K562 (cell line): ENCODE data around the gene CALHM1. TPM values are rescaled to one million over a fixed set of nuclear protein-coding genes. Genes with fewer than 3 reads are reported as not detected.

Experiments
- ATAC-seq: fragments of 200-7000 bp; cut with Tn5 transposase; 3 replicates; pipeline ENCODE4 v1.9.1; 2020; ENCODE audit warnings: moderate library complexity
- BruUV-seq: library from RNA; stranded (reverse); fragments of 400-500 nt; replicated peaks from 2 replicates; lab custom pipeline; 2021; lab: Mats Ljungman, UMichigan
- CTCF ChIA-PET: fragments of 300-600 bp; formaldehyde crosslinking; extraction: SDS; loops from one replicate; lab custom pipeline; 2021; ENCODE audit warnings: low intra/inter-chr PET ratio; lab: Yijun Ruan, JAX
- POLR2A ChIA-PET: fragments of 300-600, 350-650 bp; sonication (Branson Sonifier 250); formaldehyde crosslinking; extraction: SDS; loops from one replicate; lab custom pipeline; 2021; ENCODE audit warnings: antibody characterized with exemption, inconsistent platforms; lab: Yijun Ruan, JAX
- DNase-seq, 4 experiments: peaks; one replicate each; pipeline versions ENCODE4 v3.0.0 to v3.0.0-alpha.2; 2011 to 2018; ENCODE audit warnings: low spot score in 3 of 4, mixed read lengths in 3 of 4; ENCODE audit errors: extremely low read depth in 1 of 4
- FAIRE-seq: peaks from 2 replicates; lab custom pipeline; 2011; peaks lifted over from hg19 to GRCh38; lab: Jason Lieb, UNC
- H2AFZ ChIP-seq: 2 replicates; pipeline ENCODE4 v1.6.0; 2011; ENCODE audit warnings: low read depth, low read length, control low read depth, inconsistent platforms
- H3K27ac ChIP-seq: fragments of 200-600 bp; 3 replicates; pipeline ENCODE4 v1.8.0; 2011; ENCODE audit warnings: low read depth, mild to moderate bottlenecking, control low read depth, inconsistent platforms, low read length, moderate library complexity, mixed read lengths; ENCODE audit errors: extremely low read depth
- H3K27me3 ChIP-seq, 2 experiments: fragments of 300-600 bp in 1 of 2; 2 replicates in 1 of 2; 3 replicates in 1 of 2; pipeline versions ENCODE4 v1.6.0 to v1.8.0; 2011; ENCODE audit warnings: inconsistent platforms in 2 of 2, low read length in 2 of 2, mild to moderate bottlenecking in 1 of 2, mixed read lengths in 1 of 2, moderate library complexity in 1 of 2; ENCODE audit not compliant: control insufficient read depth in 2 of 2, insufficient read depth in 2 of 2
- H3K36me3 ChIP-seq: fragments of 300-600 bp; 3 replicates; pipeline ENCODE4 v1.8.0; 2011; ENCODE audit warnings: mild to moderate bottlenecking, low read length, inconsistent platforms; ENCODE audit not compliant: control insufficient read depth, insufficient read depth
- H3K4me1 ChIP-seq, 2 experiments: fragments of 200-600 bp in 1 of 2; replicated peaks in 1 of 2; 2 replicates in 1 of 2; 3 replicates in 1 of 2; pipeline versions ENCODE4 v1.5.1 to v1.8.0; 2011; ENCODE audit warnings: inconsistent platforms in 2 of 2, low read length in 2 of 2, mild to moderate bottlenecking in 1 of 2, mixed read lengths in 1 of 2, moderate library complexity in 1 of 2; ENCODE audit not compliant: control insufficient read depth in 2 of 2, insufficient read depth in 2 of 2
- H3K4me2 ChIP-seq: 2 replicates; pipeline ENCODE4 v1.6.1; 2011; ENCODE audit warnings: low read length, control low read depth, inconsistent platforms, mixed read lengths; ENCODE audit not compliant: insufficient read depth
- H3K4me3 ChIP-seq: fragments of 200-600 bp; sonication (generic), shearing (Covaris generic); 2 replicates; pipeline ENCODE4 v1.5.1; 2016; ENCODE audit warnings: control low read depth, inconsistent platforms
- H3K79me2 ChIP-seq: fragments of 200-600 bp; 3 replicates; pipeline ENCODE4 v1.8.0; 2011; ENCODE audit warnings: low read length, inconsistent platforms; ENCODE audit not compliant: control insufficient read depth, insufficient read depth
- H3K9ac ChIP-seq, 2 experiments: 2 replicates each; pipeline versions ENCODE4 v1.6.0 to v1.6.1; 2011; ENCODE audit warnings: low read depth in 2 of 2, low read length in 2 of 2, control low read depth in 1 of 2, inconsistent platforms in 1 of 2, mild to moderate bottlenecking in 1 of 2, mixed read lengths in 1 of 2; ENCODE audit not compliant: insufficient read depth in 1 of 2
- H3K9me1 ChIP-seq: one replicate; pipeline ENCODE4 v1.6.0; 2011; ENCODE audit warnings: inconsistent platforms, mild to moderate bottlenecking, low read length, moderate library complexity; ENCODE audit not compliant: control insufficient read depth, insufficient read depth
- H3K9me3 ChIP-seq: replicated peaks from 2 replicates; pipeline ENCODE4 v1.5.1; 2011; ENCODE audit warnings: low read depth, low read length, inconsistent platforms; ENCODE audit not compliant: control insufficient read depth, insufficient read depth
- H4K20me1 ChIP-seq: replicated peaks from 2 replicates; pipeline ENCODE4 v1.6.1; 2011; ENCODE audit warnings: low read length, inconsistent platforms, mixed read lengths; ENCODE audit not compliant: control insufficient read depth, insufficient read depth
- CEBPB ChIP-seq: fragments of 450-650 bp; IDR thresholded peaks from 2 replicates; pipeline ENCODE4 v1.6.1; 2016; ENCODE audit warnings: missing genetic modification characterization, missing compliant biosample characterization
- CREBBP ChIP-seq: IDR thresholded peaks from one replicate; pipeline ENCODE4 v1.6.1; 2012; ENCODE audit warnings: low read depth, mild to moderate bottlenecking, control low read depth, inconsistent platforms, low read length
- HDAC1 ChIP-seq, 2 experiments: fragments of 450-650 bp; IDR thresholded peaks; 2 replicates each; pipeline ENCODE4 v1.6.1; 2016 to 2017; ENCODE audit warnings: inconsistent platforms in 1 of 2, mild to moderate bottlenecking in 1 of 2, moderate library complexity in 1 of 2
- NR2C2 ChIP-seq, 2 experiments: fragments of 200-800 bp in 1 of 2; sonication (Bioruptor generic) in 1 of 2; sonication (generic) in 1 of 2; formaldehyde crosslinking in 1 of 2; IDR thresholded peaks; 2 replicates each; pipeline versions ENCODE4 v1.6.1 to v1.8.0; 2016 to 2022; ENCODE audit warnings: mild to moderate bottlenecking in 1 of 2, missing compliant biosample characterization in 1 of 2, missing genetic modification characterization in 1 of 2, missing genetic modification reagents in 1 of 2
- POLR2G ChIP-seq: fragments of 200-400 bp; formaldehyde crosslinking; IDR thresholded peaks from 2 replicates; pipeline ENCODE4 v1.6.1; 2017; ENCODE audit warnings: low read depth, mild to moderate bottlenecking, antibody characterized with exemption, low read length, moderate library complexity
- ZNF239 ChIP-seq: fragments of 250-450 bp; sonication (Bioruptor Pico); IDR thresholded peaks from 2 replicates; pipeline ENCODE4 v1.4.0; 2020; ENCODE audit warnings: mild to moderate bottlenecking
- WGBS: fragments of 100-300 bp; shearing (Covaris generic); methylation state at CpG from one replicate; pipeline ENCODE4 v1.1.6; 2016; ENCODE audit warnings: low coverage, mixed read lengths; ENCODE audit not compliant: insufficient coverage; ENCODE audit errors: missing lambda C conversion rate; 5-methylcytosine and 5-hydroxymethylcytosine counted together
- in situ Hi-C: fragments of 300-500 bp; cut with MboI; formaldehyde crosslinking; loops from 4 replicates; pipeline ENCODE4 v1.15.0; 2018; ENCODE audit warnings: inconsistent platforms, mixed read lengths
- intact Hi-C: fragments of 100-400 bp; cut with micrococcal nuclease; formaldehyde crosslinking; loops from 2 replicates; pipeline ENCODE4 v1.14.2; 2022
- polyA plus RNA-seq, 8 experiments: library from polyadenylated mRNA; depleted of rRNA in 4 of 8; stranded (reverse) in 5 of 8; unstranded in 3 of 8; fragments of >200 nt; fragmentation: Nextera tagmentation in 2 of 8; fragmentation: Illumina TruSeq in 1 of 8; extraction: Ambion mirVana in 2 of 8; extraction: Trizol in 1 of 8; gene quantifications; 2 replicates each; pipeline versions ENCODE4 v1.2.1 to v1.2.3, GENCODE V29; 2011 to 2014; ENCODE audit warnings: inconsistent platforms in 1 of 8, missing spikeins in 1 of 8
- total RNA-seq, 7 experiments: library from RNA; depleted of rRNA in 6 of 7; stranded (reverse); fragments of >200 nt in 6 of 7; fragmentation: Illumina TruSeq in 2 of 7; extraction: Trizol in 2 of 7; gene quantifications; 2 replicates each; pipeline versions ENCODE4 v1.2.1 to v1.2.3, GENCODE V29; 2011 to 2021; ENCODE audit warnings: low replicate concordance in 1 of 7
- TF ChIP-seq, protein P1 (sequence below): fragments of 450-650 bp; IDR thresholded peaks from 2 replicates; pipeline ENCODE4 v1.6.1; 2017; ENCODE audit warnings: antibody characterized with exemption, mild to moderate bottlenecking
- TF ChIP-seq, protein P2 (sequence below): fragments of 450-650 bp; conservative IDR thresholded peaks from 2 replicates; pipeline ENCODE4 v1.6.1; 2016; ENCODE audit warnings: missing genetic modification characterization, low read depth, mild to moderate bottlenecking, missing compliant biosample characterization, moderate library complexity
- TF ChIP-seq, protein P3 (sequence below): sonication (generic); formaldehyde crosslinking; IDR thresholded peaks from 2 replicates; pipeline ENCODE4 v1.8.1; 2023; ENCODE audit warnings: mild to moderate bottlenecking, missing genetic modification reagents
- TF ChIP-seq, protein P4 (sequence below): fragments of 450-650 bp; formaldehyde crosslinking; IDR thresholded peaks from 2 replicates; pipeline ENCODE4 v1.4.0; 2022; ENCODE audit warnings: mild to moderate bottlenecking, moderate library complexity
- TF ChIP-seq, protein P5 (sequence below): IDR thresholded peaks from 2 replicates; pipeline ENCODE4 v1.6.1; 2016; ENCODE audit warnings: missing genetic modification characterization, missing compliant biosample characterization

Gene CALHM1
- total and polyA plus RNA-seq, 9 of the 15 experiments (the other 6 are each of a cell fraction or from before 2014, with no cell fraction given) = 0.03 TPM; not detected in 8

DNA sequence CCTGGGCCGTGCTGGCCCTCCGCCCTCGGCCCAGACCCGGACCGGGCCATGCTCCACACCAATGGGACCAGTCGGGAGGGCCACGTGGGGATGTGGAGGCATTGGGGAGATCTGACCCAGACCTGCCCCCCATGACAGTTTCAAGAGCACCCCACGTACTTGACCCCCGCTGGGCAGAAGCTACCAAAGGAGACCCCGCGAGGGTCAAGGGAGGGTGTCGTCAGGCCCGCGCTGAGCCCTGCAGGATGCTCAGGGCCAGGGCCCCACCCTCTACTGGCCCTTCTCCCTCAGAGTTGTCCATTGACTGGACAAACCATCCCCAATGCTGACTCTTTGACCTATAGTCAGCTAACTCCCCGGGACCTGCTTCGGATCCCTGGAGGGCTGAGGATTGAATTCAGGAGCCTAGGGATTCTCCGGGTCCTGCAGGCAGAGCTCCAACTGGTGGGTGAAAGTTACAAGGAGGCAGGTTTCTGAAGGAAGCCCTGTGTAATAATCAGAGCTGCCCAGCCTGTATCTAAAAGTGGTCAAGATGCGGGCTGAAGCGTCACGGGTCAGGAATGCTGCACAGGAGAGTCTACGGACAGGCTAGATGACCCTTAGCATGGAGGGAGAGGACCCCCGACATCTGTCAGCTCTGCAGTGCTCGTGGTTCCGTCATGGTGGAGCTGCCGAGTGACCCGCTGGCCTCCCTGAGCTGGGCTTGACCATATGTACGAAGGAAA lies 6.0 kb downstream of the CALHM1 start:
- no peaks in the 10 kb centered on the region for H3K9me1 ChIP-seq
- DNase-seq = no peak
- in situ Hi-C loops = no loop called here
- BruUV-seq = no TSS peak
- no peak overlapping the region for H3K4me3 ChIP-seq
- no peak overlapping the region for H3K4me2 ChIP-seq
- peaks cover 4% of the 10 kb centered on the region; the same call in 1 of the 3 replicates for H3K36me3 ChIP-seq
- ChIA-PET CTCF (no interaction called here), POLR2A (interaction anchor here (0.6 to 1.1 kb wide), 3 partner anchors 10 to 57 kb away, joined by 3 to 5 read pairs (median 3); partner anchors contain the start of genes ATP5MK and PDCD11)
- intact Hi-C loops = no loop called here
- H3K9me3 ChIP-seq = no peaks in the 10 kb centered on the region
- ATAC-seq = no peak
- WGBS = 50% methylated on average over 15 of the region's 27 CpGs
- no peak overlapping the region for H3K27ac ChIP-seq
- H3K27me3 ChIP-seq = no peaks in the 10 kb centered on the region
- no peak overlapping the region for H2AFZ ChIP-seq
- H4K20me1 ChIP-seq = no peaks in the 10 kb centered on the region; the same call in 1 of the 2 replicates
- H3K9ac ChIP-seq = no peak overlapping the region
- FAIRE-seq = no peak
- H3K4me1 ChIP-seq = peaks cover 2 to 27% of the 10 kb centered on the region in 2 experiments; a peak in 3 of 5 replicates
- no peaks in the 10 kb centered on the region for H3K79me2 ChIP-seq
- TF ChIP-seq ZNF239 (CRISPR knock-in tag) = no peak
- TF ChIP-seq CREBBP = no peak
- TF ChIP-seq, protein P1, sequence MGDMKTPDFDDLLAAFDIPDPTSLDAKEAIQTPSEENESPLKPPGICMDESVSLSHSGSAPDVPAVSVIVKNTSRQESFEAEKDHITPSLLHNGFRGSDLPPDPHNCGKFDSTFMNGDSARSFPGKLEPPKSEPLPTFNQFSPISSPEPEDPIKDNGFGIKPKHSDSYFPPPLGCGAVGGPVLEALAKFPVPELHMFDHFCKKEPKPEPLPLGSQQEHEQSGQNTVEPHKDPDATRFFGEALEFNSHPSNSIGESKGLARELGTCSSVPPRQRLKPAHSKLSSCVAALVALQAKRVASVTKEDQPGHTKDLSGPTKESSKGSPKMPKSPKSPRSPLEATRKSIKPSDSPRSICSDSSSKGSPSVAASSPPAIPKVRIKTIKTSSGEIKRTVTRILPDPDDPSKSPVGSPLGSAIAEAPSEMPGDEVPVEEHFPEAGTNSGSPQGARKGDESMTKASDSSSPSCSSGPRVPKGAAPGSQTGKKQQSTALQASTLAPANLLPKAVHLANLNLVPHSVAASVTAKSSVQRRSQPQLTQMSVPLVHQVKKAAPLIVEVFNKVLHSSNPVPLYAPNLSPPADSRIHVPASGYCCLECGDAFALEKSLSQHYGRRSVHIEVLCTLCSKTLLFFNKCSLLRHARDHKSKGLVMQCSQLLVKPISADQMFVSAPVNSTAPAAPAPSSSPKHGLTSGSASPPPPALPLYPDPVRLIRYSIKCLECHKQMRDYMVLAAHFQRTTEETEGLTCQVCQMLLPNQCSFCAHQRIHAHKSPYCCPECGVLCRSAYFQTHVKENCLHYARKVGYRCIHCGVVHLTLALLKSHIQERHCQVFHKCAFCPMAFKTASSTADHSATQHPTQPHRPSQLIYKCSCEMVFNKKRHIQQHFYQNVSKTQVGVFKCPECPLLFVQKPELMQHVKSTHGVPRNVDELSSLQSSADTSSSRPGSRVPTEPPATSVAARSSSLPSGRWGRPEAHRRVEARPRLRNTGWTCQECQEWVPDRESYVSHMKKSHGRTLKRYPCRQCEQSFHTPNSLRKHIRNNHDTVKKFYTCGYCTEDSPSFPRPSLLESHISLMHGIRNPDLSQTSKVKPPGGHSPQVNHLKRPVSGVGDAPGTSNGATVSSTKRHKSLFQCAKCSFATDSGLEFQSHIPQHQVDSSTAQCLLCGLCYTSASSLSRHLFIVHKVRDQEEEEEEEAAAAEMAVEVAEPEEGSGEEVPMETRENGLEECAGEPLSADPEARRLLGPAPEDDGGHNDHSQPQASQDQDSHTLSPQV = no peak
- TF ChIP-seq, protein P2, sequence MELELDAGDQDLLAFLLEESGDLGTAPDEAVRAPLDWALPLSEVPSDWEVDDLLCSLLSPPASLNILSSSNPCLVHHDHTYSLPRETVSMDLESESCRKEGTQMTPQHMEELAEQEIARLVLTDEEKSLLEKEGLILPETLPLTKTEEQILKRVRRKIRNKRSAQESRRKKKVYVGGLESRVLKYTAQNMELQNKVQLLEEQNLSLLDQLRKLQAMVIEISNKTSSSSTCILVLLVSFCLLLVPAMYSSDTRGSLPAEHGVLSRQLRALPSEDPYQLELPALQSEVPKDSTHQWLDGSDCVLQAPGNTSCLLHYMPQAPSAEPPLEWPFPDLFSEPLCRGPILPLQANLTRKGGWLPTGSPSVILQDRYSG (tag) = no peak
- TF ChIP-seq HDAC1 (IDR thresholded peaks at IDR 0.05) = no peak
- TF ChIP-seq POLR2G = no peak
- no peak for TF ChIP-seq NR2C2 (CRISPR knock-in tag; IDR thresholded peaks at IDR 0.05)
- no peak for TF ChIP-seq NR2C2 (tag; IDR thresholded peaks at IDR 0.05)
- TF ChIP-seq, protein P3, sequence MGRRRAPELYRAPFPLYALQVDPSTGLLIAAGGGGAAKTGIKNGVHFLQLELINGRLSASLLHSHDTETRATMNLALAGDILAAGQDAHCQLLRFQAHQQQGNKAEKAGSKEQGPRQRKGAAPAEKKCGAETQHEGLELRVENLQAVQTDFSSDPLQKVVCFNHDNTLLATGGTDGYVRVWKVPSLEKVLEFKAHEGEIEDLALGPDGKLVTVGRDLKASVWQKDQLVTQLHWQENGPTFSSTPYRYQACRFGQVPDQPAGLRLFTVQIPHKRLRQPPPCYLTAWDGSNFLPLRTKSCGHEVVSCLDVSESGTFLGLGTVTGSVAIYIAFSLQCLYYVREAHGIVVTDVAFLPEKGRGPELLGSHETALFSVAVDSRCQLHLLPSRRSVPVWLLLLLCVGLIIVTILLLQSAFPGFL (CRISPR knock-in tag) = no peak
- TF ChIP-seq, protein P4, sequence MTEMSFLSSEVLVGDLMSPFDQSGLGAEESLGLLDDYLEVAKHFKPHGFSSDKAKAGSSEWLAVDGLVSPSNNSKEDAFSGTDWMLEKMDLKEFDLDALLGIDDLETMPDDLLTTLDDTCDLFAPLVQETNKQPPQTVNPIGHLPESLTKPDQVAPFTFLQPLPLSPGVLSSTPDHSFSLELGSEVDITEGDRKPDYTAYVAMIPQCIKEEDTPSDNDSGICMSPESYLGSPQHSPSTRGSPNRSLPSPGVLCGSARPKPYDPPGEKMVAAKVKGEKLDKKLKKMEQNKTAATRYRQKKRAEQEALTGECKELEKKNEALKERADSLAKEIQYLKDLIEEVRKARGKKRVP = no peak
- TF ChIP-seq, protein P5, sequence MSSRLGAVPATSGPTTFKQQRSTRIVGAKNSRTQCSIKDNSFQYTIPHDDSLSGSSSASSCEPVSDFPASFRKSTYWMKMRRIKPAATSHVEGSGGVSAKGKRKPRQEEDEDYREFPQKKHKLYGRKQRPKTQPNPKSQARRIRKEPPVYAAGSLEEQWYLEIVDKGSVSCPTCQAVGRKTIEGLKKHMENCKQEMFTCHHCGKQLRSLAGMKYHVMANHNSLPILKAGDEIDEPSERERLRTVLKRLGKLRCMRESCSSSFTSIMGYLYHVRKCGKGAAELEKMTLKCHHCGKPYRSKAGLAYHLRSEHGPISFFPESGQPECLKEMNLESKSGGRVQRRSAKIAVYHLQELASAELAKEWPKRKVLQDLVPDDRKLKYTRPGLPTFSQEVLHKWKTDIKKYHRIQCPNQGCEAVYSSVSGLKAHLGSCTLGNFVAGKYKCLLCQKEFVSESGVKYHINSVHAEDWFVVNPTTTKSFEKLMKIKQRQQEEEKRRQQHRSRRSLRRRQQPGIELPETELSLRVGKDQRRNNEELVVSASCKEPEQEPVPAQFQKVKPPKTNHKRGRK (tag) = no peak
- no peak for TF ChIP-seq CEBPB (tag)
